Calu3 (cell line): ENCODE data around the gene C1orf53. TPM values are rescaled to one million over a fixed set of nuclear protein-coding genes. Genes with fewer than 3 reads are reported as not detected.

Source experiments
- BruUV-seq: library from RNA; stranded (reverse); fragments of 400-500 nt; replicated peaks from 2 replicates; lab custom pipeline; 2021; lab: Mats Ljungman, UMichigan
- CTCF ChIA-PET: fragments of 300-600 bp; sonication (Branson Sonifier 250); formaldehyde crosslinking; loops from one replicate; lab custom pipeline; 2022; ENCODE audit warnings: antibody characterized with exemption; lab: Charles Lee
- DNase-seq: peaks from one replicate; pipeline ENCODE4 v3.0.0; 2022
- H3K27ac Mint-ChIP-seq: one replicate; pipeline ENCODE4 v1.8.0; 2022; ENCODE audit warnings: mixed read lengths; ENCODE audit not compliant: unreplicated experiment
- H3K27me3 Mint-ChIP-seq: one replicate; pipeline ENCODE4 v1.8.0; 2022; ENCODE audit warnings: mixed read lengths; ENCODE audit not compliant: unreplicated experiment
- H3K36me3 Mint-ChIP-seq: one replicate; pipeline ENCODE4 v1.8.0; 2022; ENCODE audit warnings: mild to moderate bottlenecking, moderate library complexity, mixed read lengths; ENCODE audit not compliant: insufficient read depth, unreplicated experiment
- H3K4me1 Mint-ChIP-seq: one replicate; pipeline ENCODE4 v1.8.0; 2022; ENCODE audit warnings: mild to moderate bottlenecking, low read depth, mixed read lengths; ENCODE audit not compliant: unreplicated experiment
- H3K4me3 Mint-ChIP-seq: one replicate; pipeline ENCODE4 v1.8.0; 2022; ENCODE audit warnings: mild to moderate bottlenecking, low read depth, moderate library complexity, mixed read lengths; ENCODE audit not compliant: unreplicated experiment
- H3K9me3 Mint-ChIP-seq: one replicate; pipeline ENCODE4 v1.8.0; 2022; ENCODE audit warnings: low read depth, mixed read lengths; ENCODE audit not compliant: unreplicated experiment
- intact Hi-C: fragments of 100-400 bp; cut with micrococcal nuclease; formaldehyde crosslinking; loops from one replicate; pipeline ENCODE4 v1.10.0; 2022; ENCODE audit not compliant: unreplicated experiment
- total RNA-seq: library from RNA; stranded (reverse); gene quantifications from 2 replicates; pipeline ENCODE4 v1.2.3, GENCODE V29; 2022
- TF ChIP-seq, protein P1 (sequence below): fragments of 200-600 bp; IDR thresholded peaks from one replicate; pipeline ENCODE4 v1.8.0; 2022; ENCODE audit warnings: antibody characterized with exemption; ENCODE audit not compliant: unreplicated experiment

C1orf53 gene
- total RNA-seq, 1 experiment from 2014 or later = 11.2 TPM

GRCh38 chr1:197908716-197909220 lies 6.3 kb downstream of the C1orf53 start:
- TF ChIP-seq, protein P1, sequence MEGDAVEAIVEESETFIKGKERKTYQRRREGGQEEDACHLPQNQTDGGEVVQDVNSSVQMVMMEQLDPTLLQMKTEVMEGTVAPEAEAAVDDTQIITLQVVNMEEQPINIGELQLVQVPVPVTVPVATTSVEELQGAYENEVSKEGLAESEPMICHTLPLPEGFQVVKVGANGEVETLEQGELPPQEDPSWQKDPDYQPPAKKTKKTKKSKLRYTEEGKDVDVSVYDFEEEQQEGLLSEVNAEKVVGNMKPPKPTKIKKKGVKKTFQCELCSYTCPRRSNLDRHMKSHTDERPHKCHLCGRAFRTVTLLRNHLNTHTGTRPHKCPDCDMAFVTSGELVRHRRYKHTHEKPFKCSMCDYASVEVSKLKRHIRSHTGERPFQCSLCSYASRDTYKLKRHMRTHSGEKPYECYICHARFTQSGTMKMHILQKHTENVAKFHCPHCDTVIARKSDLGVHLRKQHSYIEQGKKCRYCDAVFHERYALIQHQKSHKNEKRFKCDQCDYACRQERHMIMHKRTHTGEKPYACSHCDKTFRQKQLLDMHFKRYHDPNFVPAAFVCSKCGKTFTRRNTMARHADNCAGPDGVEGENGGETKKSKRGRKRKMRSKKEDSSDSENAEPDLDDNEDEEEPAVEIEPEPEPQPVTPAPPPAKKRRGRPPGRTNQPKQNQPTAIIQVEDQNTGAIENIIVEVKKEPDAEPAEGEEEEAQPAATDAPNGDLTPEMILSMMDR = no peak
- CTCF ChIA-PET = no interaction called here
- Mint-ChIP-seq H3K9me3 (no peaks in the 10 kb centered on the region), H3K4me3 (no peak overlapping the region), H3K27ac (no peak overlapping the region), H3K36me3 (peaks cover 21% of the 10 kb centered on the region), H3K27me3 (peaks cover 31% of the 10 kb centered on the region), H3K4me1 (peaks cover 27% of the 10 kb centered on the region)
- DNase-seq = no peak
- intact Hi-C loops = no loop called here
- no TSS peak for BruUV-seq

DNA sequence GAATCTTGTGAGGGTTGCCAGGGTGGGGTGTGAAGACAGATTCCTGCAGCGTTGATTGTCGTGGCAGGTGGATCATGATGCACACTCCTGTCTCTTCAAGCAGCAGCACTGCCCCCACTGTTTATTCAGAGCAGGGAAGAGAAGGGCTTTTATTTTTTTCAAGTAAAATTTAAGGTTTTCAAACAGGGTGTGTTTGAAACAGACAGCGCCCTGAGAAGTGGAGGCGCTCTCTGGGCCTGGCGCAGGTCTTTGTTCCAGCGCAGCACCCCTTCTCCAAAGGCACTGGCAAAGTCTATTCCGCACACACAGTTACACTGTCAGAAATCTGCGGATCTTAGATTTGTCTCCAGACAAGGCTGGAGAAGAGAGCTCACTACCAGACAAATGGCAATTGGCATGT lies 7.0 kb downstream of the C1orf53 start:
- intact Hi-C loops = no loop called here
- BruUV-seq = no TSS peak
- Mint-ChIP-seq H3K4me3 (no peak overlapping the region), H3K27me3 (peaks cover 31% of the 10 kb centered on the region), H3K36me3 (peaks cover 21% of the 10 kb centered on the region), H3K9me3 (no peaks in the 10 kb centered on the region), H3K4me1 (peaks cover 20% of the 10 kb centered on the region), H3K27ac (no peak overlapping the region)
- no peak for DNase-seq
- TF ChIP-seq, protein P1 = no peak
- CTCF ChIA-PET = no interaction called here

DNA sequence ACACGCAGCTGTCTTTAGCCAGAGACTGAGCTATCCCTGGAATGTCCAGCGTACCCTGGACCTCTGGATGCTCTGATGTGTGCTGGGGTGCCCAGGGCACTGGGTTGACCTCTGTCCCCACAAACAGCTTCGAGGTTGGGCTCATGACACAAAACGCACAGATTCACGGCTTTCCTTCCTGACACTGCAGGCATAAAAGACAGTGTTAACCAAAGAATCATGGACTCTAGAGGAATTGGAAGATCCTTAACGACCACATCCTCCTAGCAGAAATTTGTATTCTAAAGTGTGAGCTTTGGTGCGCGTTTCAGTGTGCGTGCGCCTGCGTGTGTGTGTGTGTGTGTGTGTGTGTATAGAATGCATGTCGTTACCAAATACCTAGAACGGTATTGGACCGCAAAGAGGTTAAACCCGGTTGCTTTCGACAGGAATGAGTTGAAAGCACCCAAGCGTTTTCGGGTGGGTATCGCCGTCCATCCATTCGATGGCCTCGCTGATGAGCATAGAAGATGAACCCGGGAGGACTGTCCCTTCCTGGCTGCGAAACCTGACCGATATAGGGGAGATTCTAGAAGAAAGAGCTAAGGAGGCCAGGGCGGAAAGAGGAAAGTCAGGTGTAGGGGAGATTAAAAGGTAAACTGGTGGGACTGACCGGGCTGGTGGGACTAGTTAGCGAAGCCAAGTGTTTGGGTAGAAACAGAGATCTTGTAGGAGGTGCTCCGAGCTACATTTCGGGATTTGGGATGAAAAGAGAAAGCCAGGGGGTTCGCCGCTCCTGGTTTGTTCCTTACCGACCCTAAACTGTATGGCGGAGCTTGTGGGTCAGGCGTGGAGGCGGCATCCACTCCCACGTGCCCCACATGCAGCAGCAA lies 7.9 kb downstream of the C1orf53 start:
- H3K9me3 Mint-ChIP-seq = no peaks in the 10 kb centered on the region
- peaks cover 21% of the 10 kb centered on the region for H3K36me3 Mint-ChIP-seq
- peaks cover 31% of the 10 kb centered on the region for H3K27me3 Mint-ChIP-seq
- no peak overlapping the region for H3K27ac Mint-ChIP-seq
- no peak for DNase-seq
- TF ChIP-seq, protein P1 = no peak
- no peak overlapping the region for H3K4me3 Mint-ChIP-seq
- CTCF ChIA-PET = no interaction called here
- intact Hi-C loops = loop anchor here (5.0 kb wide), 1 partner anchor 557 kb away; no protein-coding TSS in a partner anchor
- H3K4me1 Mint-ChIP-seq = peaks cover 19% of the 10 kb centered on the region
- BruUV-seq = no TSS peak

- Mint-ChIP-seq H3K9me3 (no peaks in the 10 kb centered on the region), H3K4me3 (peak overlapping the region; percentile 71), H3K27ac (no peak overlapping the region), H3K4me1 (peaks cover 28% of the 10 kb centered on the region), H3K27me3 (peaks cover 31% of the 10 kb centered on the region), H3K36me3 (peaks cover 29% of the 10 kb centered on the region)
- BruUV-seq = no TSS peak
- intact Hi-C loops = loop anchor here (5.0 kb wide), 1 partner anchor 556 kb away; no protein-coding TSS in a partner anchor
- TF ChIP-seq, protein P1 = no peak
- DNase-seq = peak; percentile 35
- CTCF ChIA-PET = interaction anchor here (0.6 kb wide), 1 partner anchor 271 kb away, joined by 3 read pairs; no protein-coding TSS in a partner anchor
Measured at GRCh38 chr1:197911111-197911856, 8.9 kb downstream of the C1orf53 start.
